Measurements from ENCODE around the gene UBE4B. TPM values are rescaled to one million over a fixed set of nuclear protein-coding genes. Genes with fewer than 3 reads are reported as not detected.

The UBE4B gene
- total RNA-seq, 1 donor from 2014 or later, result 14.7 TPM

GRCh38 chr1:10155087-10155712 lies 122.4 kb downstream of the UBE4B start:
- FAIRE-seq (no peak), DNase-seq (ENCODE audit: low read depth) (no peak)
- no peak for TF ChIP-seq CTCF (IDR thresholded peaks at IDR 0.05; ENCODE audit: insufficient read depth, low read length, severe bottlenecking)
- Histone ChIP-seq H3K36me3 (ENCODE audit: control insufficient read depth, insufficient read depth, low read length) (peaks cover 5% of the 10 kb centered on the region), H3K4me3 (ENCODE audit: low read depth, low read length) (no peak overlapping the region), H3K27me3 (ENCODE audit: control insufficient read depth, insufficient read depth, low read length) (no peaks in the 10 kb centered on the region)

GRCh38 chr1:10160173-10160572 lies 127.4 kb downstream of the UBE4B start:
- no peak for TF ChIP-seq CTCF (IDR thresholded peaks at IDR 0.05; ENCODE audit: insufficient read depth, low read length, severe bottlenecking)
- Histone ChIP-seq H3K27me3 (ENCODE audit: control insufficient read depth, insufficient read depth, low read length) (no peaks in the 10 kb centered on the region), H3K4me3 (ENCODE audit: low read depth, low read length) (no peak overlapping the region), H3K36me3 (ENCODE audit: control insufficient read depth, insufficient read depth, low read length) (peaks cover 9% of the 10 kb centered on the region)
- DNase-seq (ENCODE audit: low read depth), result no peak
- FAIRE-seq, result no peak

- no peak for TF ChIP-seq CTCF (IDR thresholded peaks at IDR 0.05; ENCODE audit: insufficient read depth, low read length, severe bottlenecking)
- no peak for FAIRE-seq
- peaks cover 12% of the 10 kb centered on the region for H3K36me3 ChIP-seq (ENCODE audit: control insufficient read depth, insufficient read depth, low read length)
- no peak for DNase-seq (ENCODE audit: low read depth)
- H3K27me3 ChIP-seq (ENCODE audit: control insufficient read depth, insufficient read depth, low read length), result no peaks in the 10 kb centered on the region
- no peak overlapping the region for H3K4me3 ChIP-seq (ENCODE audit: low read depth, low read length)
Measured at GRCh38 chr1:10160907-10161490, 128.2 kb downstream of the UBE4B start.

- H3K4me3 ChIP-seq (ENCODE audit: low read depth, low read length), result no peak overlapping the region
- H3K27me3 ChIP-seq (ENCODE audit: control insufficient read depth, insufficient read depth, low read length), result no peaks in the 10 kb centered on the region
- no peak for DNase-seq (ENCODE audit: low read depth)
- no peak for FAIRE-seq
- H3K36me3 ChIP-seq (ENCODE audit: control insufficient read depth, insufficient read depth, low read length), result peaks cover 13% of the 10 kb centered on the region
- TF ChIP-seq CTCF (IDR thresholded peaks at IDR 0.05; ENCODE audit: insufficient read depth, low read length, severe bottlenecking), result no peak
Measured at GRCh38 chr1:10161541-10162290, 129.0 kb downstream of the UBE4B start.

GRCh38 chr1:10168912-10169514 lies 136.3 kb downstream of the UBE4B start:
- Histone ChIP-seq H3K4me3 (ENCODE audit: low read depth, low read length) (no peak overlapping the region), H3K36me3 (ENCODE audit: control insufficient read depth, insufficient read depth, low read length) (peaks cover 14% of the 10 kb centered on the region), H3K27me3 (ENCODE audit: control insufficient read depth, insufficient read depth, low read length) (no peaks in the 10 kb centered on the region)
- FAIRE-seq, result no peak
- TF ChIP-seq CTCF (IDR thresholded peaks at IDR 0.05; ENCODE audit: insufficient read depth, low read length, severe bottlenecking), result no peak
- DNase-seq (ENCODE audit: low read depth), result no peak

Data from bronchial epithelial cell (primary cell).